Posterior vena cava (tissue), 2 donors: ENCODE data around the gene UBD. TPM values are rescaled to one million over a fixed set of nuclear protein-coding genes. Genes with fewer than 3 reads are reported as not detected.

Experiments
- DNase-seq: peaks from one replicate; pipeline ENCODE4 v3.0.0-alpha.2; 2020; ENCODE audit warnings: low spot score
- intact Hi-C, 2 donors: fragments of 100-400 bp; cut with DNase I; formaldehyde crosslinking; loops; one replicate each; pipeline versions ENCODE4 v1.14.1 to v1.14.2; 2022 to 2023
- long read RNA-seq, 2 donors: library from polyadenylated mRNA; unstranded; transcript quantifications; one replicate each; pipeline ENCODE4 v2.0.0, GENCODE V29; 2020 to 2021
- total RNA-seq, 2 donors: library from RNA; stranded (reverse); fragmentation: NEBNext Ultra II Directional; extraction: Animal tissue kit (Norgen Biotek cat#: 25700); gene quantifications; one replicate each; pipeline ENCODE4 v1.2.1, GENCODE V29; 2021
- donor health status: DM: yes; HTN: yes; CAD: no.
- donor health status: DM: yes; HTN: yes; CAD: no.

Gene UBD
- total RNA-seq = under 1 TPM in 1 of 2 donors, not detected in 1; 0.24 TPM
- long read RNA-seq, donor 1 = 0 reads
- long read RNA-seq, donor 2 = 0 reads

GRCh38 chr6:29559524-29560287, at the start of gene UBD:
TSS of gene UBD (minus strand) at chr6:29559732. CDS start at chr6:29559701, 31 bp downstream.
- intact Hi-C loops = no loop called here
- DNase-seq = no peak

GRCh38 chr6:29608131-29608530, 48.6 kb upstream of the UBD start:
- intact Hi-C loops = no loop called here

GRCh38 chr6:29603930-29604329, 44.4 kb upstream of the UBD start:
- intact Hi-C loops = no loop called here
- no peak for DNase-seq

More at GRCh38 chr6:29608131-29608530, 48.6 kb upstream of the UBD start:
- no peak for DNase-seq

GRCh38 chr6:29603456-29603855, 43.9 kb upstream of the UBD start:
- intact Hi-C loops = no loop called here
- DNase-seq = no peak

GRCh38 chr6:29602564-29603361, 43.2 kb upstream of the UBD start:
- no peak for DNase-seq
- intact Hi-C loops = no loop called here

- intact Hi-C loops = no loop called here
- no peak for DNase-seq
These were observed 38.7 kb upstream of the UBD start for GRCh38 chr6:29598172-29598747.

GRCh38 chr6:29597184-29597583, 37.7 kb upstream of the UBD start:
- no peak for DNase-seq
- intact Hi-C loops = no loop called here

- intact Hi-C loops = no loop called here
- DNase-seq = no peak
These were observed 36.9 kb upstream of the UBD start for GRCh38 chr6:29596381-29596900.

GRCh38 chr6:29593199-29593855, 33.8 kb upstream of the UBD start:
- no peak for DNase-seq
- intact Hi-C loops = no loop called here

GRCh38 chr6:29591677-29592076, 32.1 kb upstream of the UBD start:
- intact Hi-C loops = no loop called here
- no peak for DNase-seq

GRCh38 chr6:29590218-29590808, 30.8 kb upstream of the UBD start:
- intact Hi-C loops = no loop called here
- DNase-seq = no peak

GRCh38 chr6:29589423-29590048, 30.0 kb upstream of the UBD start:
- DNase-seq = no peak
- intact Hi-C loops = no loop called here

- no peak for DNase-seq
These were observed 25.3 kb upstream of the UBD start, which contains the start of gene OR2H2 for GRCh38 chr6:29584821-29585220. TSS of gene OR2H2 (plus strand) at chr6:29585121. CDS start at chr6:29587945, 2,824 bp downstream.

GRCh38 chr6:29577544-29577943, 18.0 kb upstream of the UBD start:
- intact Hi-C loops = no loop called here
- no peak for DNase-seq

More at GRCh38 chr6:29584821-29585220, 25.3 kb upstream of the UBD start, which contains the start of gene OR2H2:
- intact Hi-C loops = no loop called here

GRCh38 chr6:29576056-29576455, 16.5 kb upstream of the UBD start:
- intact Hi-C loops = no loop called here
- DNase-seq = no peak

- no peak for DNase-seq
- intact Hi-C loops = no loop called here
These were observed 8.5 kb upstream of the UBD start for GRCh38 chr6:29567991-29568390.

- DNase-seq = no peak
- intact Hi-C loops = no loop called here
These were observed 8.0 kb upstream of the UBD start for GRCh38 chr6:29567541-29567940.

GRCh38 chr6:29566856-29567255, 7.3 kb upstream of the UBD start:
- DNase-seq = no peak

More at GRCh38 chr6:29566856-29567255, 7.3 kb upstream of the UBD start:
- intact Hi-C loops = no loop called here
